HepG2 (cell line): ENCODE data around the gene DBNDD2. TPM values are rescaled to one million over a fixed set of nuclear protein-coding genes. Genes with fewer than 3 reads are reported as not detected.

Experiments
- ARID4A ChIP-seq: sonication (generic); formaldehyde crosslinking; IDR thresholded peaks from 2 replicates; pipeline ENCODE4 v1.5.0; 2020; ENCODE audit warnings: mild to moderate bottlenecking, missing genetic modification reagents, borderline replicate concordance
- ELK4 ChIP-seq: sonication (generic); formaldehyde crosslinking; IDR thresholded peaks from 2 replicates; pipeline ENCODE4 v1.9.0; 2021; ENCODE audit warnings: missing genetic modification reagents, borderline replicate concordance
- FOSL2 ChIP-seq: sonication (generic); formaldehyde crosslinking; IDR thresholded peaks from 2 replicates; pipeline ENCODE4 v1.4.0; 2020; ENCODE audit warnings: missing genetic modification reagents
- SALL1 ChIP-seq: sonication (generic); formaldehyde crosslinking; IDR thresholded peaks from 2 replicates; pipeline ENCODE4 v1.8.0; 2022; ENCODE audit warnings: mild to moderate bottlenecking, missing genetic modification reagents
- SNAPC2 ChIP-seq: sonication (generic); formaldehyde crosslinking; IDR thresholded peaks from 2 replicates; pipeline ENCODE4 v1.8.1; 2022; ENCODE audit warnings: mild to moderate bottlenecking, missing genetic modification reagents
- STAT6 ChIP-seq: sonication (generic); formaldehyde crosslinking; IDR thresholded peaks from 2 replicates; pipeline ENCODE4 v1.4.0; 2020; ENCODE audit warnings: missing genetic modification reagents, mild to moderate bottlenecking, borderline replicate concordance
- TFDP2 ChIP-seq: sonication (generic); formaldehyde crosslinking; IDR thresholded peaks from 2 replicates; pipeline ENCODE4 v1.4.0; 2020; ENCODE audit warnings: missing genetic modification reagents
- TRIM22 ChIP-seq: fragments of 450-650 bp; IDR thresholded peaks from 2 replicates; pipeline ENCODE4 v1.6.1; 2017
- ZFAT ChIP-seq: sonication (generic); formaldehyde crosslinking; conservative IDR thresholded peaks from 2 replicates; pipeline ENCODE4 v1.8.1; 2023; ENCODE audit warnings: missing genetic modification reagents, inconsistent platforms
- ZNF136 ChIP-seq: sonication (generic); formaldehyde crosslinking; IDR thresholded peaks from 2 replicates; pipeline ENCODE4 v1.8.1; 2022; ENCODE audit warnings: low read depth, mild to moderate bottlenecking, moderate library complexity, missing genetic modification reagents
- ZNF33A ChIP-seq: sonication (generic); formaldehyde crosslinking; IDR thresholded peaks from 2 replicates; pipeline ENCODE4 v1.5.1; 2020; ENCODE audit warnings: missing genetic modification reagents, mild to moderate bottlenecking, moderate library complexity, borderline replicate concordance
- ZNF431 ChIP-seq: sonication (generic); formaldehyde crosslinking; IDR thresholded peaks from 2 replicates; pipeline ENCODE4 v1.9.0; 2022; ENCODE audit warnings: missing genetic modification reagents, low read depth, mild to moderate bottlenecking, borderline replicate concordance
- ZNF513 ChIP-seq: sonication (generic); formaldehyde crosslinking; conservative IDR thresholded peaks from 2 replicates; pipeline ENCODE4 v1.5.0; 2020; ENCODE audit warnings: missing genetic modification reagents
- ZNF784 ChIP-seq: sonication (generic); formaldehyde crosslinking; IDR thresholded peaks from 2 replicates; pipeline ENCODE4 v1.5.1; 2020; ENCODE audit warnings: missing genetic modification reagents, mild to moderate bottlenecking, borderline replicate concordance
- polyA plus RNA-seq, 8 experiments: library from polyadenylated mRNA; depleted of rRNA in 3 of 8; stranded (reverse) in 7 of 8; unstranded in 1 of 8; fragments of >200 nt; fragmentation: Illumina TruSeq in 4 of 8; extraction: Trizol in 4 of 8; gene quantifications; 2 replicates each; pipeline versions ENCODE4 v1.2.1 to v1.2.3, GENCODE V29; 2011 to 2016; ENCODE audit warnings: low read depth in 4 of 8, missing spikeins in 1 of 8, mixed read lengths in 1 of 8; ENCODE audit not compliant: insufficient read depth in 1 of 8
- total RNA-seq, 5 experiments: library from RNA; depleted of rRNA; stranded (reverse); fragments of >200 nt; fragmentation: Illumina TruSeq; extraction: Trizol; gene quantifications; 2 replicates each; pipeline ENCODE4 v1.2.3, GENCODE V29; 2016; ENCODE audit warnings: low read depth in 1 of 5

Gene DBNDD2
- total and polyA plus RNA-seq, 2 of the 13 experiments (the other 11 are each of a cell fraction or from before 2014, with no cell fraction given): 16.7 to 47.6 TPM

GRCh38 chr20:45359406-45360148 lies 48.5 kb upstream of the DBNDD2 start (continued):
- TF ChIP-seq ELK4 (CRISPR knock-in tag): no peak
- no peak for TF ChIP-seq ARID4A
- TF ChIP-seq SALL1 (CRISPR knock-in tag): peak; percentile 47
- TF ChIP-seq STAT6 (CRISPR knock-in tag): no peak
- TF ChIP-seq SNAPC2 (CRISPR knock-in tag): no peak
- TF ChIP-seq ZFAT (CRISPR knock-in tag): no peak
- TF ChIP-seq ZNF784: 0 out of 2 replicates have a peak, but pooled peaks have one; percentile 27
- TF ChIP-seq TRIM22: no peak
- TF ChIP-seq TFDP2 (CRISPR knock-in tag): peak; percentile 32; the same call in 1 of the 2 replicates
- no peak for TF ChIP-seq ZNF33A
- peak; percentile 55; the same call in 1 of the 2 replicates for TF ChIP-seq ZNF431 (CRISPR knock-in tag)
- peak; percentile 35; the same call in 1 of the 2 replicates for TF ChIP-seq FOSL2 (CRISPR knock-in tag)
- no peak for TF ChIP-seq ZNF136
- TF ChIP-seq ZNF513 (CRISPR knock-in tag): no peak
